GM12891 (cell line): ENCODE data around the gene SLC25A21.

Experiments
- PAX5 ChIP-seq: IDR thresholded peaks from 2 replicates; pipeline ENCODE4 v1.6.1; 2011; ENCODE audit warnings: low read length, moderate library complexity, mild to moderate bottlenecking; ENCODE audit not compliant: insufficient read depth, severe bottlenecking
- POLR2A ChIP-seq: IDR thresholded peaks from 2 replicates; pipeline ENCODE4 v1.6.1; 2011; ENCODE audit warnings: low read depth, low read length, control low read depth
- POLR2AphosphoS5 ChIP-seq: IDR thresholded peaks from 2 replicates; pipeline ENCODE4 v1.6.1; 2011; ENCODE audit warnings: low read depth, low read length, control low read depth
- POU2F2 ChIP-seq: IDR thresholded peaks from 2 replicates; pipeline ENCODE4 v1.6.1; 2011; ENCODE audit warnings: low read depth, mild to moderate bottlenecking, control low read depth, low read length, moderate library complexity
- SPI1 ChIP-seq: IDR thresholded peaks from 2 replicates; pipeline ENCODE4 v1.6.1; 2011; ENCODE audit warnings: low read depth, low read length, control low read depth
- TAF1 ChIP-seq: IDR thresholded peaks from 2 replicates; pipeline ENCODE4 v1.6.1; 2011; ENCODE audit warnings: low read depth, low read length, control low read depth

GRCh38 chr14:36944307-36945010 is 227.9 kb downstream of the SLC25A21 start:
- TF ChIP-seq POLR2A (no peak), POLR2AphosphoS5 (no peak), SPI1 (no peak), TAF1 (no peak), PAX5 (no peak), POU2F2 (no peak)
